ENCODE results near the gene RNU6-9. TPM values are rescaled to one million over a fixed set of nuclear protein-coding genes. Genes with fewer than 3 reads are reported as not detected.

The RNU6-9 gene
- total RNA-seq, 1 donor from 2014 or later, result not detected

DNA sequence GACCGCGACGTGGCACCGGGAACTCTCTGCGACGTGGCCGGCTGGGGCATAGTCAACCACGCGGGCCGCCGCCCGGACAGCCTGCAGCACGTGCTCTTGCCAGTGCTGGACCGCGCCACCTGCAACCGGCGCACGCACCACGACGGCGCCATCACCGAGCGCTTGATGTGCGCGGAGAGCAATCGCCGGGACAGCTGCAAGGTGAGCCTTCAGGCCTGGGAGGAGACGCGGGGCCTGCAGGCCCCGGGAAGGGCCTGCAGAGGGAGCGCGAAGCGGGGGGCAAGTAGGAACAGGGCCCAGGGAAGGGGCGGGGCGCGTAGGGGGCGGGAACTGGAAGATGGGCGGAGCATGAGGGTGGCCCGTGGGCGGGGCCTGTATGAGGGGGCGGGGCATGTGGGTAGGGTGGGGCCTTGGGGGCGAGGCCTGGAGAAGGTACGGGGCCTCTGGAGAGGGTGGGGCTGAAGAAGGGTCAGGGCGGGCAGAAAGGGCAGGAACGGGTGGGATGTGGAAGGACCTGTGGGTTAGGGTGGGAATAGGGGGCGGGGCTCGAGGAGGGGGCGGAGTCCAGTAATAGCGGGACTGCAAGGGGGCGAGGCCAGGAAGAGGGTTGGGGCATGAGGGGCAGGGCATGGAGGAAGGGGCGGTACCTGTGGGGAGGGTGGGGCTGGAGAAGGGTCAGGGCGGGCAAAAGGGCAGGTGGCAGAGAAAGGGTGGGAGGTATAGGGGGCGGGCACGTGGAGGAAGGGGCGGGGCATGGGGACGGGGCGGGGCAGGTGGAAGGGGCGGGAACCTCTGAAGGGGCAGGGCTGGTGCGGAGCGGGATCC, 31.3 kb upstream of the RNU6-9 start:
- no peaks in the 10 kb centered on the region for H3K79me2 ChIP-seq (ENCODE audit: low read depth)
- peaks cover 30% of the 10 kb centered on the region for H3F3A ChIP-seq (ENCODE audit: low read depth)
- TF ChIP-seq EZH2 (IDR thresholded peaks at IDR 0.05), result no peak
- TF ChIP-seq, protein P1, sequence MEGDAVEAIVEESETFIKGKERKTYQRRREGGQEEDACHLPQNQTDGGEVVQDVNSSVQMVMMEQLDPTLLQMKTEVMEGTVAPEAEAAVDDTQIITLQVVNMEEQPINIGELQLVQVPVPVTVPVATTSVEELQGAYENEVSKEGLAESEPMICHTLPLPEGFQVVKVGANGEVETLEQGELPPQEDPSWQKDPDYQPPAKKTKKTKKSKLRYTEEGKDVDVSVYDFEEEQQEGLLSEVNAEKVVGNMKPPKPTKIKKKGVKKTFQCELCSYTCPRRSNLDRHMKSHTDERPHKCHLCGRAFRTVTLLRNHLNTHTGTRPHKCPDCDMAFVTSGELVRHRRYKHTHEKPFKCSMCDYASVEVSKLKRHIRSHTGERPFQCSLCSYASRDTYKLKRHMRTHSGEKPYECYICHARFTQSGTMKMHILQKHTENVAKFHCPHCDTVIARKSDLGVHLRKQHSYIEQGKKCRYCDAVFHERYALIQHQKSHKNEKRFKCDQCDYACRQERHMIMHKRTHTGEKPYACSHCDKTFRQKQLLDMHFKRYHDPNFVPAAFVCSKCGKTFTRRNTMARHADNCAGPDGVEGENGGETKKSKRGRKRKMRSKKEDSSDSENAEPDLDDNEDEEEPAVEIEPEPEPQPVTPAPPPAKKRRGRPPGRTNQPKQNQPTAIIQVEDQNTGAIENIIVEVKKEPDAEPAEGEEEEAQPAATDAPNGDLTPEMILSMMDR (IDR thresholded peaks at IDR 0.05), result peak; percentile 47
- Mint-ChIP-seq H3K27me3 (ENCODE audit: insufficient read depth, low read depth) (peaks cover 38% of the 10 kb centered on the region), H3K4me3 (peak overlapping the region; percentile 68), H3K36me3 (peaks cover 3% of the 10 kb centered on the region), H3K4me1 (peaks cover 7% of the 10 kb centered on the region), H3K27ac (no peak overlapping the region), H3K9me3 (no peaks in the 10 kb centered on the region)
- H3K4me1 ChIP-seq, result no peaks in the 10 kb centered on the region
- peaks cover 14% of the 10 kb centered on the region for H4K20me1 ChIP-seq (ENCODE audit: low read depth)
- H3K4me3 ChIP-seq, result peak overlapping the region; percentile 14
- no peak overlapping the region for H3K9ac ChIP-seq
- DNase-seq (ENCODE audit: low spot score), result peak; percentile 88
- H3K36me3 ChIP-seq, result no peaks in the 10 kb centered on the region
- no peak overlapping the region for H2AFZ ChIP-seq (replicated peaks)
- H3K27me3 ChIP-seq, result peaks cover 61% of the 10 kb centered on the region
- no peak overlapping the region for H3K27ac ChIP-seq
- no peaks in the 10 kb centered on the region for H3K9me3 ChIP-seq (ENCODE audit: low read depth)
- H3K4me2 ChIP-seq, result peak overlapping the region; percentile 49

GRCh38 chr19:862581-863314, 30.5 kb upstream of the RNU6-9 start:
- TF ChIP-seq, protein P1 (IDR thresholded peaks at IDR 0.05), result no peak
- TF ChIP-seq EZH2 (IDR thresholded peaks at IDR 0.05), result no peak
- TF ChIP-seq EZH2phosphoT487 (IDR thresholded peaks at IDR 0.05), result no peak
- Mint-ChIP-seq H3K9me3 (no peaks in the 10 kb centered on the region), H3K27me3 (ENCODE audit: insufficient read depth, low read depth) (peaks cover 34% of the 10 kb centered on the region), H3K27ac (no peak overlapping the region), H3K4me3 (peak overlapping the region; percentile 68), H3K4me1 (peaks cover 11% of the 10 kb centered on the region), H3K36me3 (peaks cover 7% of the 10 kb centered on the region)
- peak; percentile 88 for DNase-seq (ENCODE audit: low spot score)
- H4K20me1 ChIP-seq (ENCODE audit: low read depth), result peaks cover 22% of the 10 kb centered on the region
- no peaks in the 10 kb centered on the region for H3K36me3 ChIP-seq
- no peak overlapping the region for H3K9ac ChIP-seq
- no peak overlapping the region for H2AFZ ChIP-seq (replicated peaks)
- no peaks in the 10 kb centered on the region for H3K9me3 ChIP-seq (ENCODE audit: low read depth)
- no peak overlapping the region for H3K27ac ChIP-seq
- peaks cover 35% of the 10 kb centered on the region for H3F3A ChIP-seq (ENCODE audit: low read depth)
- peak overlapping the region; percentile 35 for H3K4me2 ChIP-seq
- H3K4me3 ChIP-seq, result no peak overlapping the region
- H3K4me1 ChIP-seq, result peaks cover 5% of the 10 kb centered on the region
- peaks cover 59% of the 10 kb centered on the region for H3K27me3 ChIP-seq
- H3K79me2 ChIP-seq (ENCODE audit: low read depth), result no peaks in the 10 kb centered on the region

GRCh38 chr19:863315-863620, 30.0 kb upstream of the RNU6-9 start:
- DNase-seq (ENCODE audit: low spot score), result no peak
- no peaks in the 10 kb centered on the region for H3K9me3 ChIP-seq (ENCODE audit: low read depth)
- H3K4me1 Mint-ChIP-seq, result peaks cover 11% of the 10 kb centered on the region
- H3K4me3 ChIP-seq, result no peak overlapping the region
- no peak for TF ChIP-seq EZH2phosphoT487 (IDR thresholded peaks at IDR 0.05)
- TF ChIP-seq EZH2 (IDR thresholded peaks at IDR 0.05), result no peak
- TF ChIP-seq, protein P1 (IDR thresholded peaks at IDR 0.05), result no peak
- no peaks in the 10 kb centered on the region for H3K36me3 ChIP-seq
- peaks cover 34% of the 10 kb centered on the region for H3K27me3 Mint-ChIP-seq (ENCODE audit: insufficient read depth, low read depth)
- H3K4me2 ChIP-seq, result no peak overlapping the region
- H3K9ac ChIP-seq, result no peak overlapping the region
- peaks cover 27% of the 10 kb centered on the region for H4K20me1 ChIP-seq (ENCODE audit: low read depth)
- peaks cover 7% of the 10 kb centered on the region for H3K4me1 ChIP-seq
- peaks cover 7% of the 10 kb centered on the region for H3K36me3 Mint-ChIP-seq
- H3K4me3 Mint-ChIP-seq, result peak overlapping the region; percentile 7
- no peaks in the 10 kb centered on the region for H3K9me3 Mint-ChIP-seq
- H3K79me2 ChIP-seq (ENCODE audit: low read depth), result no peaks in the 10 kb centered on the region
- H3F3A ChIP-seq (ENCODE audit: low read depth), result peaks cover 38% of the 10 kb centered on the region
- H3K27me3 ChIP-seq, result peaks cover 54% of the 10 kb centered on the region
- H2AFZ ChIP-seq (replicated peaks), result no peak overlapping the region
- H3K27ac Mint-ChIP-seq, result no peak overlapping the region
- no peak overlapping the region for H3K27ac ChIP-seq
